ENCODE results near the gene TRIM26.
"Not testable (repeated sequence)": the region's sequence is repeated elsewhere in the genome, so short reads cannot be mapped to it uniquely, and the experiment has no call there.

TRIM26 gene

DNA sequence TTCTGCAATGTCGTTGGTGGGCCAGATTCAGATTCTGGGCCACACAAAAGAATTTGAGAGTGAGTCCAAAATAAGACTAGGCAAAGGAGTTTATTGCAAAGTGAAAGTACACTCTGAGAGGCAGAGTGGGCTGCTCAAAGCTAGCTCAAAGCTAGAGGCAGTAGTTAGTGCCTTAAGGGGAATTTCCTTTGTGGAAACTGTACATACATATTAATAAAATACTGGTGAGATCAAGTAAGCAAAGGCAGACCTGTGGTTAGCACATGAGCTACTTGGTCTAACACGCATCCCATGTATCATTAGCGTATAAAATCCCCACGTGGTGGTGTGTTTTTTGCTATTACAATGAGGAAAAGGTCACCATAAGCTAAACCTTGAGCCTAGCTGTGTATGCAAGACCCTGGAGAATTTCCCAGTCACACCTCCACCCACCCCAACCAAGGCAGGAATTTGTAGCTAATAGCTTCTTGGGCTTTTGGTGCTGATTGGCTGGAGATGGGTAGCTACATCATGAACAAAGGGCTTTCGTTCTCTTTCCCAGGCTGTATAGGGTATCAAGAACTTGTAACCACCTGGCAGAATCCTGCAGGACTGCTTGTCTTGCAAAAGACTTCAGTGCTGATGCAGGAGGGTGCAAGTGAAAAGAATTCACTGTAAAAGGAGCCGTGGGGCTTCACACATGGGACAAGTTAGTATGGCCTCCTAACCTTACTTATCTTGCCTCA is 14.7 kb upstream of the TRIM26 start:
- Histone ChIP-seq H3K36me3 (ENCODE audit: control insufficient read depth in 2 of 2, insufficient read depth in 2 of 2, low read length in 2 of 2) (no peaks in the 10 kb centered on the region), H3K4me3 (ENCODE audit: low read length in 2 of 2) (no peak overlapping the region), H3K27ac (ENCODE audit: low read depth in 2 of 2, low read length in 2 of 2) (no peak overlapping the region), H3K27me3 (ENCODE audit: control insufficient read depth in 2 of 2, insufficient read depth in 2 of 2, low read length in 2 of 2) (no peaks in the 10 kb centered on the region), H3K9me3 (ENCODE audit: control insufficient read depth in 2 of 2, low read length in 2 of 2) (no peaks in the 10 kb centered on the region), H3K4me1 (ENCODE audit: control insufficient read depth in 2 of 2, insufficient read depth in 2 of 2, low read length in 2 of 2) (no peaks in the 10 kb centered on the region), H3K9ac (ENCODE audit: low read depth in 1 of 2, low read length in 2 of 2) (no peak overlapping the region)

DNA sequence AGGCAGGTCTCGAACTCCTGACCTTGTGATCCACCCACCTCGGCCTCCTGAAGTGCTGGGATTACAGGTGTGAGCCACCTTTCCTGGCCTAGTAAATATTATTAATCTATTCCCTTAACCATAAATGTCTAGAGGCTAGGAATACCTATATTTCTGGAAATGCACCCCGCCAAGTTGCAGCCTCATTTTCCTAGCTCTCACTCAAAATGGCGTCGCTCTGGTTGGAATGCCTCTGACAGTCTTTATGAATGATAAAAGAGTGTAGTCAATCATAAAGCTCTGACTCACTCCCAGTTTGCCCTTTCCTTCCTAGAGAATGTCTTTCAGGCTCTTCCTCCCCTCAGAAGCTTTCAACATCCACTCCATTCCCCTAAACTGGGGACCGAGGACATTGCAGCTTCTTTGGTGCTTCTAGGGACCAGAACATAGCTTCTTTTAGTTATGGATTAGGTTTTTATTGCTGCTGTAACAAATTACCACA is 14.1 kb upstream of the TRIM26 start:
- Histone ChIP-seq H3K27ac (ENCODE audit: low read depth in 2 of 2, low read length in 2 of 2) (no peak overlapping the region), H3K9me3 (ENCODE audit: control insufficient read depth in 2 of 2, low read length in 2 of 2) (no peaks in the 10 kb centered on the region), H3K36me3 (ENCODE audit: control insufficient read depth in 2 of 2, insufficient read depth in 2 of 2, low read length in 2 of 2) (no peaks in the 10 kb centered on the region)

DNA sequence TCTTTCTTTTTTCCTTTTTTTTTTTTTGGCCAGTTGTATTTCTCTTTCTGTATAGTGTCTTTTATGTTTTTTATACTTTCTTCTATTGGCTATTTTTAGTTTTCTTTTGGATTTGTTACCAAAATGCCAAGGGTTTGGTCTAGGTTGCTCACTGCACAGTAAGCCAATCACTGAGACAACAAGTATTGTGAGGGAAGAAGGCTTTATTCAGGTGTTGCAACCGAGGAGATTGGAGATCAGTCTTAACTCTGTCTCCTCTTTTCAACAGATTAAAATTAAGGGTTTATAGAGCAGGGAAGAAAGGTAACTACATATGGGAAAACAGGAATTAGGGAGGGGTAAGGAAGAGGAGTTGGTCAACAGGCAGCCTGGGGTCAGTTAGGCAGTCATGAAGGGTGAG is 10.1 kb upstream of the TRIM26 start:
- H3K27me3 ChIP-seq (ENCODE audit: control insufficient read depth in 2 of 2, insufficient read depth in 2 of 2, low read length in 2 of 2), result no peaks in the 10 kb centered on the region
- no peak overlapping the region for H3K9ac ChIP-seq (ENCODE audit: low read depth in 1 of 2, low read length in 2 of 2)
- H3K9me3 ChIP-seq (ENCODE audit: control insufficient read depth in 2 of 2, low read length in 2 of 2), result no peaks in the 10 kb centered on the region
- no peak overlapping the region for H3K27ac ChIP-seq (ENCODE audit: low read depth in 2 of 2, low read length in 2 of 2)
- peaks cover 0 to 3% of the 10 kb centered on the region in 2 donors for H3K4me1 ChIP-seq (ENCODE audit: control insufficient read depth in 2 of 2, insufficient read depth in 2 of 2, low read length in 2 of 2)
- no peaks in the 10 kb centered on the region for H3K36me3 ChIP-seq (ENCODE audit: control insufficient read depth in 2 of 2, insufficient read depth in 2 of 2, low read length in 2 of 2)
- H3K4me3 ChIP-seq (ENCODE audit: low read length in 2 of 2), result no peak overlapping the region

More for the DNA sequence above, 14.1 kb upstream of the TRIM26 start:
- no peak overlapping the region for H3K9ac ChIP-seq (ENCODE audit: low read depth in 1 of 2, low read length in 2 of 2)
- H3K4me1 ChIP-seq (ENCODE audit: control insufficient read depth in 2 of 2, insufficient read depth in 2 of 2, low read length in 2 of 2), result no peaks in the 10 kb centered on the region
- no peaks in the 10 kb centered on the region for H3K27me3 ChIP-seq (ENCODE audit: control insufficient read depth in 2 of 2, insufficient read depth in 2 of 2, low read length in 2 of 2)
- H3K4me3 ChIP-seq (ENCODE audit: low read length in 2 of 2), result no peak overlapping the region

DNA sequence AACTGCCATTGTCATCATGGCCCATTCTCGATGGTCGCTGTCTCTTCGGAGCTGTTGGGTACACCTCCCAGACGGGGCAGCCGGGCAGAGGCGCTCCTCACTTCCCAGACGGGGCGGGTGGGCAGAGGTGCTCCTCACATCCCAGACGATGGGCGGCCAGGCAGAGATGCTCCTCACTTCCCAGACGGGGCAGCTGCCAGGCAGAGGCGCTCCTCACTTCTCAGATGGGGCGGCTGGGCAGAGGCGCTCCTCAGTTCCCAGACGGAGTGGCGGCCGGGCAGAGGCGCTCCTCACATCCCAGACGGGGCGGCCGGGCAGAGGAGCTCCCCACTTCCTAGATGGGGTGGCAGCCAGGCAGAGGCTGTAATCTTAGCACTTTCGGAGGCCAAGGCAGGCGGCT is 8.8 kb upstream of the TRIM26 start:
- H3K9me3 ChIP-seq (ENCODE audit: control insufficient read depth in 2 of 2, low read length in 2 of 2); H3K36me3 ChIP-seq (ENCODE audit: control insufficient read depth in 2 of 2, insufficient read depth in 2 of 2, low read length in 2 of 2); H3K27me3 ChIP-seq (ENCODE audit: control insufficient read depth in 2 of 2, insufficient read depth in 2 of 2, low read length in 2 of 2); H3K4me1 ChIP-seq (ENCODE audit: control insufficient read depth in 2 of 2, insufficient read depth in 2 of 2, low read length in 2 of 2); H3K27ac ChIP-seq (ENCODE audit: low read depth in 2 of 2, low read length in 2 of 2); H3K4me3 ChIP-seq (ENCODE audit: low read length in 2 of 2); H3K9ac ChIP-seq (ENCODE audit: low read depth in 1 of 2, low read length in 2 of 2): not testable (repeated sequence)

DNA sequence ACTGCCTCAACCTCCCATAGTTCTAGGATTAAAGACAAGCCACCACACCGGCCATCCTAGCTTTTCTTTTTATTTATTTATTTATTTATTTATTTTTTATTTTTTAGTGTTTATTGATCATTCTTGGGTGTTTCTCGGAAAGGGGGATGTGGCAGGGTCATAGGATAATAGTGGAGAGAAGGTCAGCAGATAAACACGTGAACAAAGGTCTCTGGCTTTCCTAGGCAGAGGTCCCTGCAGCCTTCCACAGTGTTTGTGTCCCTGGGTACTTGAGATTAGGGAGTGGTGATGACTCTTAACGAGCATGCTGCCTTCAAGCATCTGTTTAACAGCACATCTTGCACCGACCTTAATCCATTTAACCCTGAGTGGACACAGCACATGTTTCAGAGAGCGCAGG is 8.2 kb upstream of the TRIM26 start:
- H3K27me3 ChIP-seq (ENCODE audit: control insufficient read depth in 2 of 2, insufficient read depth in 2 of 2, low read length in 2 of 2); H3K36me3 ChIP-seq (ENCODE audit: control insufficient read depth in 2 of 2, insufficient read depth in 2 of 2, low read length in 2 of 2); H3K4me3 ChIP-seq (ENCODE audit: low read length in 2 of 2); H3K27ac ChIP-seq (ENCODE audit: low read depth in 2 of 2, low read length in 2 of 2); H3K4me1 ChIP-seq (ENCODE audit: control insufficient read depth in 2 of 2, insufficient read depth in 2 of 2, low read length in 2 of 2); H3K9ac ChIP-seq (ENCODE audit: low read depth in 1 of 2, low read length in 2 of 2); H3K9me3 ChIP-seq (ENCODE audit: control insufficient read depth in 2 of 2, low read length in 2 of 2): not testable (repeated sequence)

DNA sequence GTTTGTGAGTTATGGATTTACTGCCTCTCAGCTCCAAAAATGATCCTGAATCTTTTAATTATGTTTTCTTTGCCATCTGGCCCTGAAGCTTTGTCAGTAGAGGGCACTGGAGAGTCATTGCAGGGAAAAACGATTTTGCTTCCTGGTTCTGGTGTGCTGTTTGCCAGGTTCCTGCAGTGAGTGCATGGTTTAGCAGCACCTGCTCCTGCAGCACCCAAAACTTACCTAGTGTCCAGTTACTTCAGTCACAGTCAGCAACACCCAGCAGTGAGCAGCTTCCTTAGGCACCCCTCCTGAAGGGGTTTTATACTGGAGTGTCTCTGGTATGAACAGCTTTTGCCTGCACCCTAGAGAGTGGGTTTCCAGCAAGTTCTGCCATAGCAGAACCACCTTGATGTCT is 6.0 kb upstream of the TRIM26 start:
- no peaks in the 10 kb centered on the region for H3K9me3 ChIP-seq (ENCODE audit: control insufficient read depth in 2 of 2, low read length in 2 of 2)
- no peak overlapping the region for H3K4me3 ChIP-seq (ENCODE audit: low read length in 2 of 2)
- peak overlapping the region in 1 of 2 donors; percentile 8 for H3K9ac ChIP-seq (ENCODE audit: low read depth in 1 of 2, low read length in 2 of 2)
- no peaks in the 10 kb centered on the region for H3K27me3 ChIP-seq (ENCODE audit: control insufficient read depth in 2 of 2, insufficient read depth in 2 of 2, low read length in 2 of 2)
- peaks cover 4 to 6% of the 10 kb centered on the region in 2 donors for H3K4me1 ChIP-seq (ENCODE audit: control insufficient read depth in 2 of 2, insufficient read depth in 2 of 2, low read length in 2 of 2)
- H3K36me3 ChIP-seq (ENCODE audit: control insufficient read depth in 2 of 2, insufficient read depth in 2 of 2, low read length in 2 of 2), result no peaks in the 10 kb centered on the region
- H3K27ac ChIP-seq (ENCODE audit: low read depth in 2 of 2, low read length in 2 of 2), result no peak overlapping the region

DNA sequence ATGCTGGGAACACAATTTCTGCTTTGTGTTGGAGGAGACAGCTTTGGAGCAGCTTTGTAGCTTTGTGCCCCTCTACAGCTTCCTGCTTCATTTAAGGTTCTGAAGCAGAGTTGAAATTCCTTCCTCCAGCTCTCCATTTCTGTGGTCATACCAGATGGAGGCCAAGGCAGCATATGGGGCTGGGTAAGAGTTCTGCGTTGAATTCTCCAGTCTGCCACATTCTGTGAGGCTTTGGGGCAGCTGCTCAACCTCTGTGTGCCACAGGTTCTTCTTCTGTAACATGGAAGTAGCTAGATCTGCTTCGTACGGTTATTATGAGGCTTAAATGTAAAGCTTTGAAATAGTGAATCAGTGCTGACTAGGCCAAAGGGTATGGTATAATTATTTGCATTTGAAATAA is 2.9 kb upstream of the TRIM26 start:
- no peak overlapping the region for H3K9ac ChIP-seq (ENCODE audit: low read depth in 1 of 2, low read length in 2 of 2)
- H3K9me3 ChIP-seq (ENCODE audit: control insufficient read depth in 2 of 2, low read length in 2 of 2), result no peaks in the 10 kb centered on the region
- H3K36me3 ChIP-seq (ENCODE audit: control insufficient read depth in 2 of 2, insufficient read depth in 2 of 2, low read length in 2 of 2), result no peaks in the 10 kb centered on the region
- no peaks in the 10 kb centered on the region for H3K27me3 ChIP-seq (ENCODE audit: control insufficient read depth in 2 of 2, insufficient read depth in 2 of 2, low read length in 2 of 2)
- H3K27ac ChIP-seq (ENCODE audit: low read depth in 2 of 2, low read length in 2 of 2), result no peak overlapping the region
- H3K4me1 ChIP-seq (ENCODE audit: control insufficient read depth in 2 of 2, insufficient read depth in 2 of 2, low read length in 2 of 2), result peaks cover 16 to 19% of the 10 kb centered on the region in 2 donors
- no peak overlapping the region for H3K4me3 ChIP-seq (ENCODE audit: low read length in 2 of 2)

DNA sequence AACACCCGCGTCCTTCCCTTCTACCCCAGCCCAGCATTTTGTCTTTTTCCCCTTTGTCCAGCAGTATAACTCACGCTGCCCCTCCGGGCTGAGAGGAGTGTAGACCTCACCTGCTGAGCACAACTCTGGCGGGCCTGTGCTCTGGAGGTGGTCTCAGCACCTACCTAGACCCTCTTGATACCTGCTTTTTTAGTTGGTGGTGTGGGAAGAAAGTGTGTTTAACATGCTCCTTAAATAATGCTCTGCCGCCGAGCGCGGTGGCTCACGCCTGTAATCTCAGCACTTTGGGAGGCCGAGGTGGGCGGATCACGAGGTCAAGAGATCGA is 1.4 kb upstream of the TRIM26 start:
- H3K9ac ChIP-seq (ENCODE audit: low read depth in 1 of 2, low read length in 2 of 2), result peak overlapping the region; percentile 99

DNA sequence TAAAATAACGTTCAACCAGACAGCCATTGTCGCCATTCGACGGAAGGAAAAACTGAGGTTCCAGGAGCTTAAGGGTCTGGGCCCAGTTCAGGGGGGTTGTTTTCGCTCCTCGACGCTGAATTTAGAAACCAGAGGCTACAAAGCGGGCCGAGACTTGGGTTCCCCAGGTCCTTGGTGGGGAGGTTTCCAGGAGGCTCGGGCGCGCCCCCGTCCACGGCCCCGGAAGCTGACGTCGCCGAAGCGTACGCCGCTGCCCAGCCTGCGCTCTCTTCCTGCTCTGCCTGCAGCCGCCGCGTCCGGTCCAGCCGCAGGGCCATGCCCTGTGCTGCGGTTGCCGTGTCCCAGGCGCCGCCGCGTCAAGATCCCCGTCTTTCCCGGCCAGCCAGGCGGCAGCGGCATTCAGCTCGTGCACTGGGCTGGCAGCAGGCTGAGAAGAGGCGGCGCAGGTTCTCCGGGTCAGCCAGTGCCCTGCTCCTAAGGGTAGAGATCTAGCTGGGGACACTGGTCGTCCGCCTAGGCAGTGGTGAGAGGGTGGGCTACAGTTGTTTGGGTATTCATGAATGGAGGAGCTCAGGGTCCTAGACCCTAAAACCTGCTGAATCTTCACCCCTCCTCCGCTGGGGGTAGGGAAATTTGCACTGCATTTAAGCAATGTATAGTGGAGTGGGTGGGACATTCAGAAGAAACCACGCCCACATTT is 901 bp upstream of the TRIM26 start:
- peak overlapping the region; percentile 99 to 100 for H3K27ac ChIP-seq (ENCODE audit: low read depth in 2 of 2, low read length in 2 of 2)
- H3K36me3 ChIP-seq (ENCODE audit: control insufficient read depth in 2 of 2, insufficient read depth in 2 of 2, low read length in 2 of 2), result no peaks in the 10 kb centered on the region
- no peaks in the 10 kb centered on the region for H3K27me3 ChIP-seq (ENCODE audit: control insufficient read depth in 2 of 2, insufficient read depth in 2 of 2, low read length in 2 of 2)
- H3K4me3 ChIP-seq (ENCODE audit: low read length in 2 of 2), result peak overlapping the region; percentile 92 to 94
- peak overlapping the region; percentile 99 for H3K9ac ChIP-seq (ENCODE audit: low read depth in 1 of 2, low read length in 2 of 2)
- H3K4me1 ChIP-seq (ENCODE audit: control insufficient read depth in 2 of 2, insufficient read depth in 2 of 2, low read length in 2 of 2), result peaks cover 22 to 23% of the 10 kb centered on the region in 2 donors
- H3K9me3 ChIP-seq (ENCODE audit: control insufficient read depth in 2 of 2, low read length in 2 of 2), result no peaks in the 10 kb centered on the region

More for the DNA sequence above, 1.4 kb upstream of the TRIM26 start:
- peaks cover 22 to 23% of the 10 kb centered on the region in 2 donors for H3K4me1 ChIP-seq (ENCODE audit: control insufficient read depth in 2 of 2, insufficient read depth in 2 of 2, low read length in 2 of 2)
- no peaks in the 10 kb centered on the region for H3K36me3 ChIP-seq (ENCODE audit: control insufficient read depth in 2 of 2, insufficient read depth in 2 of 2, low read length in 2 of 2)
- H3K9me3 ChIP-seq (ENCODE audit: control insufficient read depth in 2 of 2, low read length in 2 of 2), result no peaks in the 10 kb centered on the region
- peak overlapping the region; percentile 99 to 100 for H3K27ac ChIP-seq (ENCODE audit: low read depth in 2 of 2, low read length in 2 of 2)
- H3K4me3 ChIP-seq (ENCODE audit: low read length in 2 of 2), result peak overlapping the region; percentile 92 to 94
- no peaks in the 10 kb centered on the region for H3K27me3 ChIP-seq (ENCODE audit: control insufficient read depth in 2 of 2, insufficient read depth in 2 of 2, low read length in 2 of 2)

DNA sequence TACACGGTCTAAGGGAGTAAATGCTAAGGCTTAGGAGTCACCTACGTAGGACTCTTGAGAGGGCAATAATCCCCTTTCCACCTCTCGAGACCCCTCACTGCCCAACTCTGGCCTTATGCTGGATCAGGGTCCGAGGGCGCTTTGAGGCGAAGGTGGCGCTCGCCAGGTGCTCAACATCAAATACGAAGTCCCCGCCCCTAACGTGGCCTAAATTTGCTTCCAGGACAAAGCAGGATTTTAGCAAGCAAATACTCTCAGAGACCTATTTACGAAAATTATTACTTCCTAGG is 406 bp upstream of the TRIM26 start:
- no peaks in the 10 kb centered on the region for H3K9me3 ChIP-seq (ENCODE audit: control insufficient read depth in 2 of 2, low read length in 2 of 2)
- H3K4me1 ChIP-seq (ENCODE audit: control insufficient read depth in 2 of 2, insufficient read depth in 2 of 2, low read length in 2 of 2), result peaks cover 19 to 24% of the 10 kb centered on the region in 2 donors
- no peaks in the 10 kb centered on the region for H3K27me3 ChIP-seq (ENCODE audit: control insufficient read depth in 2 of 2, insufficient read depth in 2 of 2, low read length in 2 of 2)
- no peaks in the 10 kb centered on the region for H3K36me3 ChIP-seq (ENCODE audit: control insufficient read depth in 2 of 2, insufficient read depth in 2 of 2, low read length in 2 of 2)
- peak overlapping the region; percentile 92 to 94 for H3K4me3 ChIP-seq (ENCODE audit: low read length in 2 of 2)
- peak overlapping the region; percentile 99 to 100 for H3K27ac ChIP-seq (ENCODE audit: low read depth in 2 of 2, low read length in 2 of 2)
- peak overlapping the region; percentile 99 for H3K9ac ChIP-seq (ENCODE audit: low read depth in 1 of 2, low read length in 2 of 2)

Data from mucosa of rectum (tissue), 2 donors.